H9 (cell line): ENCODE data around the gene NRBF2. TPM values are rescaled to one million over a fixed set of nuclear protein-coding genes. Genes with fewer than 3 reads are reported as not detected.

ENCODE experiments used
- DNase-seq: peaks from one replicate; pipeline ENCODE4 v3.0.0-alpha.2; 2017
- H2AFZ ChIP-seq: one replicate; pipeline ENCODE4 v1.6.1; 2013; ENCODE audit warnings: mild to moderate bottlenecking, low read length, control low read depth, moderate library complexity
- H2AK5ac ChIP-seq: 2 replicates; pipeline ENCODE4 v1.6.1; 2013; ENCODE audit warnings: low read length, control low read depth, mixed read lengths; ENCODE audit not compliant: insufficient read length
- H2BK120ac ChIP-seq: one replicate; pipeline ENCODE4 v1.6.1; 2013; ENCODE audit warnings: low read depth, mild to moderate bottlenecking, low read length, control low read depth, inconsistent platforms; ENCODE audit not compliant: poor library complexity, severe bottlenecking
- H2BK12ac ChIP-seq: 2 replicates; pipeline ENCODE4 v1.6.1; 2013; ENCODE audit warnings: low read length, control low read depth, mixed read lengths, low read depth; ENCODE audit not compliant: insufficient read length
- H2BK15ac ChIP-seq: 2 replicates; pipeline ENCODE4 v1.6.1; 2013; ENCODE audit warnings: low read depth, low read length, control low read depth
- H2BK20ac ChIP-seq: one replicate; pipeline ENCODE4 v1.6.1; 2013; ENCODE audit warnings: low read depth, mild to moderate bottlenecking, low read length, control low read depth, inconsistent platforms; ENCODE audit not compliant: poor library complexity, severe bottlenecking
- H2BK5ac ChIP-seq: 2 replicates; pipeline ENCODE4 v1.6.1; 2013; ENCODE audit warnings: low read length, control low read depth, mixed read lengths; ENCODE audit not compliant: insufficient read length
- H3K14ac ChIP-seq: 2 replicates; pipeline ENCODE4 v1.6.1; 2013; ENCODE audit warnings: low read length, control low read depth; ENCODE audit not compliant: insufficient read depth
- H3K18ac ChIP-seq: 2 replicates; pipeline ENCODE4 v1.6.1; 2013; ENCODE audit warnings: low read depth, mild to moderate bottlenecking, mixed read lengths, low read length, control low read depth; ENCODE audit not compliant: insufficient read length
- H3K23ac ChIP-seq: 2 replicates; pipeline ENCODE4 v1.6.1; 2013; ENCODE audit warnings: low read length, control low read depth, mixed read lengths, low read depth; ENCODE audit not compliant: insufficient read length
- H3K23me2 ChIP-seq: 2 replicates; pipeline ENCODE4 v1.6.1; 2013; ENCODE audit warnings: low read depth, mild to moderate bottlenecking, mixed read lengths, low read length, control low read depth; ENCODE audit not compliant: insufficient read length, poor library complexity, severe bottlenecking
- H3K27ac ChIP-seq: 2 replicates; pipeline ENCODE4 v1.5.1; 2013; ENCODE audit warnings: low read length, control low read depth, mixed read lengths, low read depth; ENCODE audit not compliant: insufficient read length
- H3K27me3 ChIP-seq: 2 replicates; pipeline ENCODE4 v1.6.1; 2013; ENCODE audit warnings: low read length, control low read depth, inconsistent platforms; ENCODE audit not compliant: insufficient read depth
- H3K4ac ChIP-seq: 2 replicates; pipeline ENCODE4 v1.6.1; 2013; ENCODE audit warnings: low read depth, mild to moderate bottlenecking, control low read depth, inconsistent platforms, low read length, moderate library complexity
- H3K4me1 ChIP-seq: 2 replicates; pipeline ENCODE4 v1.6.1; 2013; ENCODE audit warnings: low read length, control low read depth, inconsistent platforms; ENCODE audit not compliant: insufficient read depth
- H3K4me2 ChIP-seq: 2 replicates; pipeline ENCODE4 v1.6.1; 2013; ENCODE audit warnings: low read length, control low read depth, mixed read lengths; ENCODE audit not compliant: insufficient read length, insufficient read depth
- H3K56ac ChIP-seq: 2 replicates; pipeline ENCODE4 v1.6.1; 2013; ENCODE audit warnings: low read depth, mild to moderate bottlenecking, mixed read lengths, low read length, control low read depth; ENCODE audit not compliant: insufficient read length
- H3K79me1 ChIP-seq: 2 replicates; pipeline ENCODE4 v1.6.1; 2013; ENCODE audit warnings: low read depth, mild to moderate bottlenecking, moderate library complexity, low read length, control low read depth, inconsistent platforms; ENCODE audit not compliant: insufficient read depth, poor library complexity, severe bottlenecking
- H3K79me2 ChIP-seq: 2 replicates; pipeline ENCODE4 v1.6.1; 2013; ENCODE audit warnings: low read length, control low read depth, inconsistent platforms; ENCODE audit not compliant: insufficient read depth
- H3K9ac ChIP-seq: 2 replicates; pipeline ENCODE4 v1.6.1; 2013; ENCODE audit warnings: low read length, control low read depth, mixed read lengths; ENCODE audit not compliant: insufficient read length; ENCODE audit errors: extremely low read depth
- H3K9me3 ChIP-seq: one replicate; pipeline ENCODE4 v1.6.1; 2013; ENCODE audit warnings: low read depth, low read length, inconsistent platforms; ENCODE audit not compliant: control insufficient read depth
- H3T11ph ChIP-seq: one replicate; pipeline ENCODE4 v1.6.1; 2013; ENCODE audit warnings: mild to moderate bottlenecking, low read length, control low read depth, inconsistent platforms
- H4K20me1 ChIP-seq: one replicate; pipeline ENCODE4 v1.6.1; 2013; ENCODE audit not compliant: control insufficient read depth, insufficient read length, insufficient read depth
- H4K5ac ChIP-seq: 2 replicates; pipeline ENCODE4 v1.6.1; 2013; ENCODE audit warnings: low read depth, mild to moderate bottlenecking, mixed read lengths, low read length, control low read depth; ENCODE audit not compliant: insufficient read length
- H4K8ac ChIP-seq: replicated peaks from 2 replicates; pipeline ENCODE4 v1.6.1; 2013; ENCODE audit warnings: low read length, control low read depth, mixed read lengths, low read depth; ENCODE audit not compliant: insufficient read length
- H4K91ac ChIP-seq: 2 replicates; pipeline ENCODE4 v1.6.1; 2013; ENCODE audit warnings: low read depth, mild to moderate bottlenecking, moderate library complexity, mixed read lengths, low read length, control low read depth; ENCODE audit not compliant: insufficient read length
- H3K27ac Mint-ChIP-seq, 3 experiments: 2 replicates in 2 of 3; 3 replicates in 1 of 3; pipeline ENCODE4 v1.8.0; 2020 to 2021; ENCODE audit warnings: mixed read lengths in 3 of 3, mild to moderate bottlenecking in 1 of 3, moderate library complexity in 1 of 3
- H3K27me3 Mint-ChIP-seq: 2 replicates; pipeline ENCODE4 v1.8.0; 2021; ENCODE audit warnings: low read depth, mild to moderate bottlenecking, moderate library complexity, mixed read lengths
- H3K36me3 Mint-ChIP-seq, 3 experiments: 2 replicates in 2 of 3; 3 replicates in 1 of 3; pipeline ENCODE4 v1.8.0; 2020 to 2021; ENCODE audit warnings: low read depth in 3 of 3, mixed read lengths in 3 of 3; ENCODE audit not compliant: insufficient read depth in 1 of 3
- H3K4me1 Mint-ChIP-seq, 2 experiments: 2 replicates each; pipeline ENCODE4 v1.8.0; 2020; ENCODE audit warnings: mixed read lengths in 2 of 2
- H3K4me3 Mint-ChIP-seq, 2 experiments: 2 replicates in 1 of 2; 3 replicates in 1 of 2; pipeline ENCODE4 v1.8.0; 2020 to 2021; ENCODE audit warnings: mild to moderate bottlenecking in 2 of 2, mixed read lengths in 2 of 2, moderate library complexity in 1 of 2
- H3K9me3 Mint-ChIP-seq, 2 experiments: 2 replicates in 1 of 2; 3 replicates in 1 of 2; pipeline ENCODE4 v1.8.0; 2020; ENCODE audit warnings: mild to moderate bottlenecking in 2 of 2, mixed read lengths in 2 of 2, moderate library complexity in 1 of 2
- CTCF ChIP-seq: fragments of 200-600 bp; sonication (generic); conservative IDR thresholded peaks from 3 replicates; pipeline ENCODE4 v1.8.0; 2021; ENCODE audit warnings: antibody characterized with exemption, mild to moderate bottlenecking
- WGBS: extraction: QIAGEN DNeasy Blood & Tissue Kit; methylation state at CpG from one replicate; pipeline ENCODE4 v1.1.7; 2013; ENCODE audit warnings: missing lambda C conversion rate, low lambda C conversion rate, mixed read lengths; ENCODE audit not compliant: insufficient read length; ENCODE audit errors: extremely low coverage; 5-methylcytosine and 5-hydroxymethylcytosine counted together
- total RNA-seq: library from RNA; stranded (reverse); gene quantifications from 2 replicates; pipeline ENCODE4 v1.2.1, GENCODE V29; 2021

Gene NRBF2
- total RNA-seq, 1 experiment from 2014 or later: 30.1 TPM

DNA sequence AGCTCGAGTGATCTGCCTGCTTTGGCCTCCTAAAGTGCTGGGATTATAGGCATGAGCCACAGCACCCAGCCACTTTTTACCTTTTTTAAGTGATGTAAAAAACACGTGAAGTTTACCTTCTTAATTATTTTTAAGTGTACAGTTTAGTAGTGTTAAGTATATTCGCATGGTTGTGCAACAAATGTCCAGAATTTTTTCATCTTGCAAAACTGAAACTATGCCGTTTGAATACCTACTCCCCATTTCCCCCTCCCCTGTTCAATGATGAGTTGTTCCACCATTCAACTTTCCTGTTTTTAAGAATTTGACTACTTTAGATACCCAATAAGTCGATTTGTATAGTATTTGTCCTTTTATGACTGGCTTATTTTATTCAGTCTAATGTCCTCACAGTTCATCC, 10.9 kb downstream of the NRBF2 start:
- H3K4me1 ChIP-seq: no peaks in the 10 kb centered on the region; the same call in 1 of the 2 replicates
- H3K4me2 ChIP-seq: no peak overlapping the region
- no peaks in the 10 kb centered on the region for H3K27me3 Mint-ChIP-seq
- peaks cover 12 to 15% of the 10 kb centered on the region in 2 experiments for H3K4me1 Mint-ChIP-seq
- H2BK15ac ChIP-seq: no peak overlapping the region
- peaks cover 3% of the 10 kb centered on the region for H3K79me1 ChIP-seq
- H3K14ac ChIP-seq: no peak overlapping the region
- no peaks in the 10 kb centered on the region for H3K27me3 ChIP-seq
- H2BK20ac ChIP-seq: no peak overlapping the region
- no peak overlapping the region for H3K18ac ChIP-seq
- no peak overlapping the region for H3K4me3 Mint-ChIP-seq
- no peaks in the 10 kb centered on the region for H4K20me1 ChIP-seq
- H3K9ac ChIP-seq: no peak overlapping the region
- H2AK5ac ChIP-seq: no peak overlapping the region
- peaks cover 6 to 21% (median 13%) of the 10 kb centered on the region in 3 experiments; a peak in 6 of 7 replicates for H3K36me3 Mint-ChIP-seq
- no peak for DNase-seq
- H2AFZ ChIP-seq: no peak overlapping the region
- H3K9me3 Mint-ChIP-seq: no peaks in the 10 kb centered on the region
- no CpG with 5 or more reads among the region's 5 CpGs for WGBS
- H3K23ac ChIP-seq: no peak overlapping the region
- H3K27ac ChIP-seq: no peak overlapping the region
- no peak overlapping the region for H2BK5ac ChIP-seq
- H4K91ac ChIP-seq: no peak overlapping the region
- H3K27ac Mint-ChIP-seq: 0 out of 7 replicates have a peak overlapping the region, but pooled peaks of 2 of the 3 experiments have one; percentile 11 to 53
- no peak overlapping the region for H3K4ac ChIP-seq
- no peak overlapping the region for H2BK12ac ChIP-seq
- no peak for TF ChIP-seq CTCF
- no peak overlapping the region for H3K56ac ChIP-seq
- H3K9me3 ChIP-seq: no peaks in the 10 kb centered on the region
- no peak overlapping the region for H4K8ac ChIP-seq
- H3K79me2 ChIP-seq: peaks cover 5% of the 10 kb centered on the region; the same call in 1 of the 2 replicates
- H3T11ph ChIP-seq: no peak overlapping the region
- no peaks in the 10 kb centered on the region for H3K23me2 ChIP-seq
- no peak overlapping the region for H4K5ac ChIP-seq
- H2BK120ac ChIP-seq: no peak overlapping the region
